MM.1S (cell line): ENCODE data around the gene CEP83.

Experiments used
- EZH2 ChIP-seq: fragments of 300-600 bp; sonication (generic); optimal IDR thresholded peaks from 2 replicates; pipeline ENCODE3; 2017; ENCODE audit warnings: low read depth, mild to moderate bottlenecking, antibody characterized with exemption, low read length, mixed read lengths
- EZH2phosphoT487 ChIP-seq: fragments of 300-600 bp; sonication (generic); IDR thresholded peaks from 2 replicates; pipeline ENCODE4 v1.6.1; 2018; ENCODE audit warnings: antibody characterized with exemption, low read length
- TF ChIP-seq, protein P1 (sequence below): fragments of 300-600 bp; sonication (generic); IDR thresholded peaks from 2 replicates; pipeline ENCODE4 v1.5.1; 2016; ENCODE audit warnings: antibody characterized with exemption, low read length, mixed read lengths

- TF ChIP-seq, protein P1, sequence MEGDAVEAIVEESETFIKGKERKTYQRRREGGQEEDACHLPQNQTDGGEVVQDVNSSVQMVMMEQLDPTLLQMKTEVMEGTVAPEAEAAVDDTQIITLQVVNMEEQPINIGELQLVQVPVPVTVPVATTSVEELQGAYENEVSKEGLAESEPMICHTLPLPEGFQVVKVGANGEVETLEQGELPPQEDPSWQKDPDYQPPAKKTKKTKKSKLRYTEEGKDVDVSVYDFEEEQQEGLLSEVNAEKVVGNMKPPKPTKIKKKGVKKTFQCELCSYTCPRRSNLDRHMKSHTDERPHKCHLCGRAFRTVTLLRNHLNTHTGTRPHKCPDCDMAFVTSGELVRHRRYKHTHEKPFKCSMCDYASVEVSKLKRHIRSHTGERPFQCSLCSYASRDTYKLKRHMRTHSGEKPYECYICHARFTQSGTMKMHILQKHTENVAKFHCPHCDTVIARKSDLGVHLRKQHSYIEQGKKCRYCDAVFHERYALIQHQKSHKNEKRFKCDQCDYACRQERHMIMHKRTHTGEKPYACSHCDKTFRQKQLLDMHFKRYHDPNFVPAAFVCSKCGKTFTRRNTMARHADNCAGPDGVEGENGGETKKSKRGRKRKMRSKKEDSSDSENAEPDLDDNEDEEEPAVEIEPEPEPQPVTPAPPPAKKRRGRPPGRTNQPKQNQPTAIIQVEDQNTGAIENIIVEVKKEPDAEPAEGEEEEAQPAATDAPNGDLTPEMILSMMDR = no peak
- TF ChIP-seq EZH2 = no peak
- TF ChIP-seq EZH2phosphoT487 = no peak
Observed at GRCh38 chr12:94263011-94263811, 196.5 kb downstream of the CEP83 start.
